Naive thymus-derived CD4-positive, alpha-beta T cell (primary cell): ENCODE measurements around the gene SGCG. TPM values are rescaled to one million over a fixed set of nuclear protein-coding genes. Genes with fewer than 3 reads are reported as not detected.

Source experiments
- ATAC-seq: fragments of 150-1000 bp; cut with Tn5 transposase; 2 replicates; pipeline ENCODE4 v1.10.0; 2021; ENCODE audit warnings: mild to moderate bottlenecking, moderate library complexity
- CTCF ChIA-PET: fragments of 350-600 bp; sonication (Branson Sonifier 250); formaldehyde crosslinking; loops from one replicate; lab custom pipeline; 2021; ENCODE audit warnings: antibody characterized with exemption; lab: Charles Lee
- POLR2A ChIA-PET: fragments of 350-600 bp; sonication (Branson Sonifier 250); formaldehyde crosslinking; loops from one replicate; lab custom pipeline; 2021; ENCODE audit warnings: antibody characterized with exemption, inconsistent platforms; lab: Charles Lee
- DNase-seq, 9 donors: peaks; one replicate each; pipeline versions ENCODE4 v3.0.0 to v3.0.0-alpha.2; 2020 to 2022; ENCODE audit warnings: mixed read lengths in 1 of 9
- H3K27ac ChIP-seq: one replicate; pipeline ENCODE4 v1.7.0; 2013; ENCODE audit warnings: mild to moderate bottlenecking, low read depth, low read length, moderate library complexity
- H3K27me3 ChIP-seq, 2 donors: one replicate each; pipeline ENCODE4 v1.7.0; 2013; ENCODE audit warnings: low read length in 2 of 2, mild to moderate bottlenecking in 2 of 2, moderate library complexity in 2 of 2; ENCODE audit not compliant: control insufficient read depth in 2 of 2, insufficient read depth in 2 of 2
- H3K36me3 ChIP-seq, 3 experiments: 1 replicate in 2 of 3; 2 replicates in 1 of 3; pipeline ENCODE4 v1.7.0; 2013; ENCODE audit warnings: low read length in 3 of 3, mild to moderate bottlenecking in 3 of 3, moderate library complexity in 1 of 3; ENCODE audit not compliant: insufficient read depth in 3 of 3, control insufficient read depth in 2 of 3
- H3K4me1 ChIP-seq, 2 donors: one replicate each; pipeline ENCODE4 v1.7.0; 2013; ENCODE audit warnings: low read length in 2 of 2, mild to moderate bottlenecking in 2 of 2, moderate library complexity in 1 of 2; ENCODE audit not compliant: control insufficient read depth in 2 of 2, insufficient read depth in 2 of 2
- H3K4me3 ChIP-seq: 2 replicates; pipeline ENCODE4 v1.7.0; 2013; ENCODE audit warnings: mild to moderate bottlenecking, low read length
- H3K9me3 ChIP-seq, 3 experiments: 1 replicate in 2 of 3; 2 replicates in 1 of 3; pipeline ENCODE4 v1.7.0; 2013; ENCODE audit warnings: low read length in 3 of 3; ENCODE audit not compliant: control insufficient read depth in 2 of 3
- H3K27ac Mint-ChIP-seq, 9 donors: one replicate each; pipeline ENCODE4 v1.8.0; 2020 to 2022; ENCODE audit warnings: mixed read lengths in 9 of 9, mild to moderate bottlenecking in 8 of 9, moderate library complexity in 5 of 9, inconsistent platforms in 2 of 9
- H3K27me3 Mint-ChIP-seq, 5 donors: one replicate each; pipeline ENCODE4 v1.8.0; 2021 to 2022; ENCODE audit warnings: mixed read lengths in 5 of 5, mild to moderate bottlenecking in 1 of 5
- H3K36me3 Mint-ChIP-seq, 5 donors: one replicate each; pipeline ENCODE4 v1.8.0; 2020 to 2022; ENCODE audit warnings: mixed read lengths in 5 of 5, mild to moderate bottlenecking in 3 of 5, inconsistent platforms in 1 of 5
- H3K4me1 Mint-ChIP-seq, 7 donors: one replicate each; pipeline ENCODE4 v1.8.0; 2020 to 2022; ENCODE audit warnings: mixed read lengths in 7 of 7, mild to moderate bottlenecking in 3 of 7, inconsistent platforms in 1 of 7
- H3K4me3 Mint-ChIP-seq, 10 donors: one replicate each; pipeline ENCODE4 v1.8.0; 2020 to 2022; ENCODE audit warnings: mild to moderate bottlenecking in 10 of 10, mixed read lengths in 10 of 10, moderate library complexity in 6 of 10, inconsistent platforms in 2 of 10
- H3K9me3 Mint-ChIP-seq, 11 donors: one replicate each; pipeline ENCODE4 v1.8.0; 2020 to 2022; ENCODE audit warnings: mixed read lengths in 11 of 11, mild to moderate bottlenecking in 4 of 11, inconsistent platforms in 1 of 11, moderate library complexity in 1 of 11
- intact Hi-C, 2 donors: fragments of 100-400 bp; cut with micrococcal nuclease; formaldehyde crosslinking; loops; one replicate each; pipeline ENCODE4 v1.15.1; 2023
- polyA plus RNA-seq, 2 donors: library from polyadenylated mRNA; unstranded; fragments of 300-500 nt; fragmentation: Illumina TruSeq; gene quantifications; one replicate each; pipeline ENCODE4 v1.2.3, GENCODE V29; 2021
- total RNA-seq, 6 experiments: library from RNA in 5 of 6; stranded (reverse) in 5 of 6; gene quantifications; 1 replicate in 5 of 6; 2 replicates in 1 of 6; pipeline ENCODE4 v1.2.3 and lab custom pipeline; 2021 to 2026

The SGCG gene
- total and polyA plus RNA-seq, 7 experiments from 2014 or later, result not detected

DNA sequence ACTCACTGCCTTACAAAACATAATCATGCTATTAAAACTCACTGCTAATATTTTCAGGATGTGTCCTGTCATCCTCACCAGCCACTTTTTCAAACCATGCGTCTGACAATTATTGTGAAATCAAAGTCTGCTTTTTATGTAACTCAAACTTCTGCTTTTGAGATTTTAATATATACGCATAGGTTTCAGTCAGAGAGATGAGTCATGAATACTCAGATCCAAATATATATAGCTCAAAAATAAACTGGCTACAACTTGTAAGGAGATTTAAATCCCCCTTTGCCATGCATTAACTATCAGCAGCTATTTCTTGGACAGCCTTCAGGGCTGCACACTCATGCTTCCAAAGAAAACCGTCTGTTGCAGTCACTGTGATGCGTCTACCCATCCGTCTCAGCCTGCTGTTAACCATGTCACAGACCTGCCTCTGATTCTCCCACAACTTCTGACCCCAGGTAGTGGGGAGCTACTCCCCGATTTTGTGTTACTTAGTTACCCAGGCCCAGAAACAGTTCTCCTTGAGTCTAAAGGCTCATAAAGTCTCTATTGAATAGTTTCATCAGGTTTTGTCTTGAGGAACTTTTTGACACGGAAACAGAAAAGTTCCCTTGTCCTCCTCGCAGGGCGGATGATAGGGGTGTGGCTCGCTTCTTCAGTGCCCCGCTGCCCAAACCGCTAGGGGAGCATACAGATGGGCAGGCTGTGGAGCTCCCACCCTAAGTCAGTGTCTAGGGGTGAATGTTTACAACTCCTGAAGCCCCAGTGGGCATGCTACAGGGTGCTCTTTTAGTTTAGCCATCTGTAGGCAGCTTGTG lies 33.8 kb upstream of the SGCG start:
- no peaks in the 10 kb centered on the region for H3K9me3 ChIP-seq
- H3K27me3 Mint-ChIP-seq, result peaks cover 5 to 12% (median 8%) of the 10 kb centered on the region in 5 donors
- no peaks in the 10 kb centered on the region for H3K36me3 ChIP-seq
- no peaks in the 10 kb centered on the region for H3K36me3 Mint-ChIP-seq
- H3K4me3 ChIP-seq, result no peak overlapping the region
- intact Hi-C loops, result no loop called here
- H3K27me3 ChIP-seq, result no peaks in the 10 kb centered on the region
- no peak overlapping the region for H3K27ac Mint-ChIP-seq
- H3K4me1 ChIP-seq, result no peaks in the 10 kb centered on the region
- H3K27ac ChIP-seq, result no peak overlapping the region
- DNase-seq, result no peak
- ChIA-PET CTCF (no interaction called here), POLR2A (no interaction called here)
- peaks cover 0 to 2% (median 0%) of the 10 kb centered on the region in 11 donors for H3K9me3 Mint-ChIP-seq
- ATAC-seq, result peak; percentile 63
- H3K4me3 Mint-ChIP-seq, result no peak overlapping the region
- no peaks in the 10 kb centered on the region for H3K4me1 Mint-ChIP-seq

DNA sequence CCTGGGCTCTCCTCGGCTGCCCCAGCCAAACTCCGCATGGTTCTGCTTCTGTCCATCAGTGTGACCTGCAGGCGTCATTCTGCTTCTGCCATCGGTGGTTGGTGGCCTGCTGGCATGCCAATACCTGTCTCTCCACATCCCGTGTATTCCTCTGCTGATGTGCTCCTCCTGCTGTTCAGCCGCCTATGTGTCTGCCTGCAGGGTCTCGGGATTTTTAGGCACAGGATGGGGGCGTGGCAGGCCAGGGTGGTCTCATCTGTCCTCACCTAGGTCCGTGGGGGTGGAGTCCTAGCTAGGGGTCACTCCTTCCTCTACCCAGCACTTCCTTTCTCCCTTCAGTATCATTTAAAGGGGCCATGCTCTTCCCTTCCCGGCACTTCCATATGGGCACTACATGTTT lies 33.0 kb upstream of the SGCG start:
- no peaks in the 10 kb centered on the region for H3K4me1 ChIP-seq
- no peak overlapping the region for H3K27ac ChIP-seq
- Mint-ChIP-seq H3K27ac (no peak overlapping the region), H3K4me3 (no peak overlapping the region), H3K36me3 (no peaks in the 10 kb centered on the region), H3K9me3 (peaks cover 0 to 2% (median 0%) of the 10 kb centered on the region in 11 donors), H3K4me1 (no peaks in the 10 kb centered on the region), H3K27me3 (peaks cover 6 to 15% (median 8%) of the 10 kb centered on the region in 5 donors)
- ChIA-PET POLR2A (no interaction called here), CTCF (no interaction called here)
- no peaks in the 10 kb centered on the region for H3K9me3 ChIP-seq
- no peaks in the 10 kb centered on the region for H3K36me3 ChIP-seq
- DNase-seq (no peak), ATAC-seq (no peak)
- intact Hi-C loops, result no loop called here
- H3K4me3 ChIP-seq, result no peak overlapping the region
- H3K27me3 ChIP-seq, result no peaks in the 10 kb centered on the region

DNA sequence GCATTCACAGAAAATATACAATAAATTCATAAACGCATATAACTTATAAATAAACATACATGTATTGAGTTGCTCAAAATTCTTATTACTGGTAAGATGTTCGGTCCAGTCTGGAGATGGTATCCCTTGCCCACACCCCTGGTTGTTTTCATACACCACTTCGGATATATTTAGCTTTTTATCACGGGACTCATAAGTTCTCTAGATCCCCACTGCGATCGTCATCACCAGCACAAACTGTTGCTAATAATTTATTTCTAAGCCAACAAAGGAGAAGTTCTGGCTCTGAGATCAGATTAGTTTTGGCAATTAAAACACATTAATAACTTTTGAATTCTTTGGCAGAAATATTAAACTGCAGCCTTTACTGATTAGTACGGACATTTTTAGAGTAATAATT lies 23.0 kb upstream of the SGCG start:
- CTCF ChIA-PET, result no interaction called here
- POLR2A ChIA-PET, result no interaction called here
- peaks cover 30 to 56% (median 39%) of the 10 kb centered on the region in 5 donors for H3K27me3 Mint-ChIP-seq

DNA sequence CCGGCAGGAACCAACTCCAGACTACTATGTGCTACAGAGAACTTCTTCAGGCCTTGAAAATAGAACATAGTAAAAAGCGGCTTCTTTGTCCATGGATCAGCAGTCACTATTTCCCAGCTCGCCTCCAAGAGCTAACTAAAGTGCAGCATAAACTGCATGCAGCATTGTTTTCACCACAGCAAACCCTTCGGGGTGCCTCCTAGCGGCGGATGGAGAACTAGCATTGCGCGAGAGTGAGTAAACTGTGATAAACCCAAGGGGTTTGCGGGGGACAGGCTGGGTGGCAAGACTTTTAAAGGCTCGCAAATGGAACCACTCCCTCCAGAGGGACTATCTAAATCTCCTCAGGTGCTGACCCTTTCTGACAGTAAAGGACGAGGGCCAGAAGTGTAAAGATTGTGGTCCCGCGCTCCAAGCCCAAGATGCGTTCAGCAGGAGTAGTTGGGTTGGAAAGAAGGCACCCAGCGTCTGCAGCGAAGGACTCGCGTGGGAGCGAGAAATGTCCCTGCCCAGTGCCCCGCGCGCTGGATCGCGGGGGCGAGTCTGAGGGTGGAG lies 21.5 kb upstream of the SGCG start:
- Histone ChIP-seq H3K4me1 (no peaks in the 10 kb centered on the region), H3K36me3 (no peaks in the 10 kb centered on the region), H3K27ac (no peak overlapping the region), H3K9me3 (no peaks in the 10 kb centered on the region), H3K4me3 (no peak overlapping the region), H3K27me3 (no peaks in the 10 kb centered on the region)
- Mint-ChIP-seq H3K9me3 (peaks cover 0 to 6% (median under 1%) of the 10 kb centered on the region in 11 donors), H3K4me3 (peak overlapping the region in 1 of 10 donors; percentile 8), H3K36me3 (peaks cover 0 to 7% (median 0%) of the 10 kb centered on the region in 5 donors), H3K27ac (no peak overlapping the region), H3K27me3 (peaks cover 28 to 51% (median 33%) of the 10 kb centered on the region in 5 donors), H3K4me1 (peaks cover 0 to 6% (median 0%) of the 10 kb centered on the region in 7 donors)
- ChIA-PET POLR2A (no interaction called here), CTCF (no interaction called here)
- no peak for ATAC-seq
- intact Hi-C loops, result no loop called here
- DNase-seq, result no peak

More for the DNA sequence above, 23.0 kb upstream of the SGCG start:
- Mint-ChIP-seq H3K36me3 (peaks cover 0 to 10% (median 0%) of the 10 kb centered on the region in 5 donors), H3K9me3 (peaks cover 0 to 21% (median 4%) of the 10 kb centered on the region in 11 donors), H3K4me3 (no peak overlapping the region), H3K4me1 (peaks cover 0 to 6% (median 0%) of the 10 kb centered on the region in 7 donors), H3K27ac (no peak overlapping the region)
- ATAC-seq (no peak), DNase-seq (no peak)
- Histone ChIP-seq H3K4me3 (no peak overlapping the region), H3K9me3 (no peaks in the 10 kb centered on the region), H3K27ac (no peak overlapping the region), H3K36me3 (no peaks in the 10 kb centered on the region), H3K27me3 (no peaks in the 10 kb centered on the region), H3K4me1 (no peaks in the 10 kb centered on the region)
- intact Hi-C loops, result no loop called here

DNA sequence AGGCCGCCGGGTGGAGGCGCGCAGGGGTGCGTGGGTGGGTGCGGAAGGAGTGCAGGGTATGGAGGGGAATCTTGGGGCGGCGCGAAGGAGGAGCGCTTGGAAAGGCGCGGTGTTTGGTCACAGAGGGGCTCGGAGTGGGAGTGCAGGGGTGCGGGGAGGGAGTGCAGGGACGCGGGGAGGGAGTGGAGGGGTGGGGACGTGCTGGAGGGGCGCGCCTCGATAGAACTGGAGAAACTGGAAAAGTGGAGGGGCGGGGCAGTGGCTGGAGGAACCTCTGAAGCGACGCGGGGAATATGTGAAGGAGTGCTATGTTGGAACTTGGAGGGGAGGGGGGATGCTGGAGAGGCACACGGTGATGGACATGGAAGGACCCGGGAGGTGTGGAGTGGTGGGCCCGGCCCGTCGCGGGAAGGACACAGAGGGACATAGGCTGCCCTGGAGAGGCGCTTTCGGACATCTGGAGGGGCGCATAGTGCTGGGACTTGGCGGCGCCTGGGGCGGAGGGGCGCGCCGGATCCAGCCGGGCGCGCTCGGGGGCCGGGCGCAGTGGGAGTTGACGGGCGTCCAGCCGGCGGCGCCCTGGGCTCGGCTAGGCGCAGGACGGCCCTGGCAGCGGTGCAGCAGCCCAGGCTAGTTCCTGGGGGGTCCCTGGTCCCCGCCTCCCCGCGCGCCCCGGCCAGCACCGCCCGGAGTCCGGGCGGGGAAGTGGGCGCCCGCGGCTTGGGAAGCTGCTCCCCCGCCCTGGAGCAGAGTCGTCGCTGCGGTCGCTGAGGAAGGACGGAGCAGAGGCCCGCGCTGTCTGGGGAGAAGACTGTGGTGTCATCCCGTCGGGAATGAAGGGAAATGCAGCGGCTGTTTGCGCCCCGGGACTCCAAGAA lies 20.8 kb upstream of the SGCG start:
- Histone ChIP-seq H3K4me1 (no peaks in the 10 kb centered on the region), H3K36me3 (no peaks in the 10 kb centered on the region), H3K9me3 (no peaks in the 10 kb centered on the region), H3K27me3 (no peaks in the 10 kb centered on the region), H3K4me3 (no peak overlapping the region), H3K27ac (no peak overlapping the region)
- ATAC-seq (no peak), DNase-seq (no peak)
- Mint-ChIP-seq H3K36me3 (peaks cover 0 to 5% (median 0%) of the 10 kb centered on the region in 5 donors), H3K27me3 (peaks cover 24 to 45% (median 30%) of the 10 kb centered on the region in 5 donors), H3K27ac (no peak overlapping the region), H3K4me3 (peak overlapping the region in 2 of 10 donors; percentile 8 to 33), H3K4me1 (peaks cover 0 to 6% (median 0%) of the 10 kb centered on the region in 7 donors), H3K9me3 (peaks cover 0 to 3% (median 0%) of the 10 kb centered on the region in 11 donors)
- ChIA-PET POLR2A (no interaction called here), CTCF (no interaction called here)
- intact Hi-C loops, result no loop called here

DNA sequence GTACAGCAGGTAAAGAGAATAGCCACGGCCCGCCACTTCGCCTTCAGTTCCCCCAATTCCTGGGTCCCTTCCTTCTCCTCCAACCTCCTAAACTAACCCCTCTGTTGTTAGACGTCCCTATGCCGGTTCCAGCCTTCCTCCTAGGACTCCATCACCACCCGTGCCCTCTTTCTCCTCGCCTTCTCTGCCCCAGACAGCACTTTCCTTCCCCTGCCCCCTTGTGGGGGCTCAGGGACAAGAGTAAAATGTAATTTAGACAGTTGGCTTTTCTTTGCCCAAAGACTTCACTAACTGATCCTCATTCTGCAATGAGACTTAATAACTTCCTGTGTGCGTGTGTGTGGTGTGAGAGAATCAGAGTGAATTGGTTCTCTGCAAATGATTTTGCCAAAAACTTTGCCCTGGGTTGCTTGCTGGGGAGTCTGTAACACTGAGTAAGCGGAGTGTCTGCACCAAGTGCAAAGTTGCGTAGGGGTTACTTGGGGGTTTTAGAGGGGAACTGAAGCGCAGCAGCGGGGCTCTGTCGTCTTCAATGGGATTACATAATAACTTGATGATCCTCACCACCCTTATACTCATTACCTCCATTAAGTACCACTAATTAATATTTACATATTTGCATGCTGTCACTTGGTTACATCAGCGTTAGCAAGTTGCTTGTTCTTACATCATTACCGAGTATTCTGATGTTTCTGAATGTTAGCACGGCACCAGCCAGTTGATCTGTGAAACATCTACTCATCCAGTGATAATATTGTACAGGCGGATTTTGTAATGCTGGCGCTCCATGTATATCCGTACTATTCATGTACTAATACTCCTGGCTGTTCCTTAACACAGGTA lies 19.9 kb upstream of the SGCG start:
- no peaks in the 10 kb centered on the region for H3K27me3 ChIP-seq
- ChIA-PET POLR2A (no interaction called here), CTCF (no interaction called here)
- Mint-ChIP-seq H3K36me3 (peaks cover 0 to 5% (median 0%) of the 10 kb centered on the region in 5 donors), H3K27me3 (peaks cover 24 to 41% (median 29%) of the 10 kb centered on the region in 5 donors), H3K4me3 (peak overlapping the region in 1 of 10 donors; percentile 33), H3K27ac (no peak overlapping the region), H3K4me1 (peaks cover 0 to 6% (median 0%) of the 10 kb centered on the region in 7 donors), H3K9me3 (peaks cover 0 to 4% (median 0%) of the 10 kb centered on the region in 11 donors)
- H3K27ac ChIP-seq, result no peak overlapping the region
- no peaks in the 10 kb centered on the region for H3K36me3 ChIP-seq
- no peak overlapping the region for H3K4me3 ChIP-seq
- intact Hi-C loops, result no loop called here
- no peaks in the 10 kb centered on the region for H3K4me1 ChIP-seq
- no peaks in the 10 kb centered on the region for H3K9me3 ChIP-seq
- ATAC-seq, result no peak
- no peak for DNase-seq
